H1 (cell line): ENCODE measurements around the gene ASMTL. TPM values are rescaled to one million over a fixed set of nuclear protein-coding genes. Genes with fewer than 3 reads are reported as not detected.

Experiments
- CTCF ChIA-PET: fragments of 300-600 bp; sonication (Branson Sonifier 250); formaldehyde crosslinking; loops from one replicate; lab custom pipeline; 2021; ENCODE audit not compliant: partially characterized antibody; lab: Charles Lee
- POLR2A ChIA-PET: fragments of 300-600 bp; sonication (Branson Sonifier 250); formaldehyde crosslinking; loops from one replicate; lab custom pipeline; 2021; ENCODE audit warnings: inconsistent platforms; ENCODE audit not compliant: partially characterized antibody; lab: Charles Lee
- DNase-seq, 2 experiments: peaks; one replicate each; pipeline versions ENCODE4 v3.0.0 to v3.0.0-alpha.2; 2010 to 2022; ENCODE audit warnings: low spot score in 2 of 2, low read depth in 1 of 2, mixed read lengths in 1 of 2
- FAIRE-seq: peaks from 2 replicates; lab custom pipeline; 2011; peaks lifted over from hg19 to GRCh38; lab: Jason Lieb, UNC
- H2AFZ ChIP-seq: 2 replicates; pipeline ENCODE4 v1.8.1; 2012; ENCODE audit warnings: low read length, inconsistent platforms
- H2AK5ac ChIP-seq: 2 replicates; pipeline ENCODE4 v1.6.1; 2013; ENCODE audit warnings: low read depth, low read length
- H2BK120ac ChIP-seq: replicated peaks from 2 replicates; pipeline ENCODE3; 2013; ENCODE audit warnings: low read depth, low read length, inconsistent platforms
- H2BK12ac ChIP-seq: 2 replicates; pipeline ENCODE4 v1.6.1; 2013; ENCODE audit warnings: low read depth, low read length
- H2BK15ac ChIP-seq: 2 replicates; pipeline ENCODE4 v1.6.1; 2013; ENCODE audit warnings: low read length
- H2BK20ac ChIP-seq: 2 replicates; pipeline ENCODE4 v1.6.1; 2013; ENCODE audit warnings: low read length
- H2BK5ac ChIP-seq: 2 replicates; pipeline ENCODE4 v1.6.1; 2013; ENCODE audit warnings: low read depth, low read length
- H3K14ac ChIP-seq: 2 replicates; pipeline ENCODE4 v1.6.1; 2013; ENCODE audit warnings: inconsistent platforms; ENCODE audit not compliant: insufficient read length
- H3K18ac ChIP-seq: 2 replicates; pipeline ENCODE4 v1.6.1; 2013; ENCODE audit warnings: low read length; ENCODE audit errors: extremely low read depth
- H3K23ac ChIP-seq: 2 replicates; pipeline ENCODE4 v1.6.1; 2013; ENCODE audit warnings: inconsistent platforms; ENCODE audit not compliant: insufficient read length
- H3K23me2 ChIP-seq: 2 replicates; pipeline ENCODE4 v1.6.1; 2013; ENCODE audit warnings: low read depth, low read length
- H3K27ac ChIP-seq: 2 replicates; pipeline ENCODE4 v1.6.1; 2011; ENCODE audit warnings: low read depth, low read length, inconsistent platforms
- H3K27me3 ChIP-seq, 4 experiments: replicated peaks in 1 of 4; 1 replicate in 1 of 4; 2 replicates in 3 of 4; pipeline versions ENCODE4 v1.6.1 to v1.8.1; 2011 to 2013; ENCODE audit warnings: low read length in 3 of 4, mild to moderate bottlenecking in 3 of 4, inconsistent platforms in 2 of 4, mixed read lengths in 2 of 4, moderate library complexity in 1 of 4; ENCODE audit not compliant: control insufficient read depth in 3 of 4, insufficient read depth in 3 of 4; ENCODE audit errors: extremely low read depth in 1 of 4
- H3K36me3 ChIP-seq, 4 experiments: 2 replicates each; pipeline versions ENCODE4 v1.6.1 to v1.8.1; 2011 to 2013; ENCODE audit warnings: mild to moderate bottlenecking in 4 of 4, low read length in 3 of 4, moderate library complexity in 2 of 4, control low read depth in 1 of 4, inconsistent platforms in 1 of 4; ENCODE audit not compliant: insufficient read depth in 4 of 4, control insufficient read depth in 2 of 4
- H3K4ac ChIP-seq: replicated peaks from 2 replicates; pipeline ENCODE3; 2013; ENCODE audit warnings: low read length, low read depth, mixed read lengths, inconsistent platforms; ENCODE audit not compliant: insufficient read length
- H3K4me1 ChIP-seq, 4 experiments: replicated peaks in 1 of 4; 1 replicate in 1 of 4; 2 replicates in 3 of 4; pipeline versions ENCODE4 v1.6.1 to v1.8.1; 2011 to 2013; ENCODE audit warnings: low read length in 3 of 4, inconsistent platforms in 2 of 4, mixed read lengths in 1 of 4; ENCODE audit not compliant: insufficient read depth in 4 of 4, control insufficient read depth in 3 of 4
- H3K4me2 ChIP-seq, 2 experiments: 2 replicates each; pipeline versions ENCODE4 v1.6.1 to v1.8.1; 2011 to 2013; ENCODE audit warnings: low read depth in 2 of 2, low read length in 2 of 2, control low read depth in 1 of 2, inconsistent platforms in 1 of 2, mild to moderate bottlenecking in 1 of 2; ENCODE audit not compliant: insufficient read depth in 1 of 2
- H3K4me3 ChIP-seq, 4 experiments: fragments of 200-600, 300-600 bp in 1 of 4; sonication (generic), shearing (Covaris generic), sonication (Bioruptor Twin) in 1 of 4; 2 replicates each; pipeline versions ENCODE4 v1.5.1 to v1.8.1; 2011 to 2016; ENCODE audit warnings: low read length in 4 of 4, low read depth in 3 of 4, control low read depth in 2 of 4, inconsistent platforms in 2 of 4, mild to moderate bottlenecking in 2 of 4, mixed read lengths in 1 of 4, moderate library complexity in 1 of 4; ENCODE audit not compliant: insufficient read depth in 2 of 4; ENCODE audit errors: extremely low read depth in 1 of 4
- H3K56ac ChIP-seq: replicated peaks from 2 replicates; pipeline ENCODE3; 2013; ENCODE audit warnings: low read depth, mild to moderate bottlenecking, mixed read lengths, low read length, inconsistent platforms; ENCODE audit not compliant: insufficient read length
- H3K79me1 ChIP-seq: 2 replicates; pipeline ENCODE4 v1.6.1; 2013; ENCODE audit warnings: low read depth, low read length, control low read depth
- H3K79me2 ChIP-seq, 2 experiments: 2 replicates each; pipeline versions ENCODE4 v1.6.1 to v1.8.1; 2012 to 2013; ENCODE audit warnings: low read length in 2 of 2, mild to moderate bottlenecking in 2 of 2, inconsistent platforms in 1 of 2; ENCODE audit not compliant: insufficient read depth in 2 of 2, control insufficient read depth in 1 of 2
- H3K9ac ChIP-seq, 4 experiments: replicated peaks in 1 of 4; 1 replicate in 1 of 4; 2 replicates in 3 of 4; pipeline versions ENCODE4 v1.6.1 to v1.8.1; 2011 to 2013; ENCODE audit warnings: low read depth in 3 of 4, low read length in 3 of 4, control low read depth in 2 of 4, mild to moderate bottlenecking in 2 of 4, moderate library complexity in 2 of 4, inconsistent platforms in 1 of 4; ENCODE audit errors: extremely low read depth in 1 of 4
- H3K9me3 ChIP-seq, 2 experiments: 2 replicates each; pipeline versions ENCODE4 v1.6.1 to v1.8.1; 2012 to 2013; ENCODE audit warnings: mild to moderate bottlenecking in 2 of 2, moderate library complexity in 2 of 2, control low read depth in 1 of 2, inconsistent platforms in 1 of 2, low read depth in 1 of 2, low read length in 1 of 2, mixed read lengths in 1 of 2; ENCODE audit not compliant: insufficient read depth in 2 of 2
- H4K20me1 ChIP-seq, 2 experiments: replicated peaks in 1 of 2; 2 replicates each; pipeline versions ENCODE3 to v1.8.1; 2011 to 2013; ENCODE audit warnings: inconsistent platforms in 2 of 2, low read length in 2 of 2, mild to moderate bottlenecking in 1 of 2; ENCODE audit not compliant: insufficient read depth in 2 of 2, control insufficient read depth in 1 of 2
- H4K5ac ChIP-seq: 2 replicates; pipeline ENCODE4 v1.6.1; 2013; ENCODE audit warnings: low read length, low read depth, mixed read lengths, inconsistent platforms; ENCODE audit not compliant: insufficient read length
- H4K8ac ChIP-seq: 2 replicates; pipeline ENCODE4 v1.8.0; 2013; ENCODE audit warnings: mild to moderate bottlenecking, moderate library complexity, low read length, inconsistent platforms; ENCODE audit not compliant: insufficient read depth; ENCODE audit errors: extremely low read depth
- H4K91ac ChIP-seq: replicated peaks from 2 replicates; pipeline ENCODE3; 2013; ENCODE audit warnings: low read length, mixed read lengths, inconsistent platforms; ENCODE audit not compliant: insufficient read length
- CTBP2 ChIP-seq: IDR thresholded peaks from 2 replicates; pipeline ENCODE4 v1.7.0; 2011; ENCODE audit warnings: borderline replicate concordance, mild to moderate bottlenecking, moderate library complexity, mixed read lengths, low read length; ENCODE audit not compliant: insufficient read depth, insufficient read length
- POLR2A ChIP-seq, 2 experiments: IDR thresholded peaks; 1 replicate in 1 of 2; 2 replicates in 1 of 2; pipeline ENCODE4 v1.6.1; 2011; ENCODE audit warnings: low read depth in 2 of 2, low read length in 2 of 2, mild to moderate bottlenecking in 2 of 2; ENCODE audit errors: control extremely low read depth in 1 of 2
- WGBS, 2 experiments: shearing (Covaris generic) in 1 of 2; methylation state at CpG; one replicate each; pipeline versions ENCODE4 v1.1.6 to v1.1.7; 2013 to 2015; ENCODE audit warnings: low lambda C conversion rate in 2 of 2, mixed read lengths in 2 of 2, inconsistent platforms in 1 of 2, low coverage in 1 of 2, missing lambda C conversion rate in 1 of 2; ENCODE audit not compliant: insufficient replicate concordance in 2 of 2, insufficient coverage in 1 of 2, insufficient read length in 1 of 2; ENCODE audit errors: extremely low coverage in 1 of 2, missing lambda C conversion rate in 1 of 2; 5-methylcytosine and 5-hydroxymethylcytosine counted together
- polyA plus RNA-seq, 7 experiments: library from polyadenylated mRNA; depleted of rRNA in 3 of 7; stranded (reverse) in 5 of 7; unstranded in 2 of 7; fragments of >200 nt in 5 of 7; fragments of 200-250 nt in 2 of 7; gene quantifications; 1 replicate in 5 of 7; 2 replicates in 1 of 7; 4 replicates in 1 of 7; pipeline versions ENCODE4 v1.2.1 to v1.2.3, GENCODE V29; 2011 to 2013; ENCODE audit warnings: missing spikeins in 2 of 7, mixed read lengths in 2 of 7
- total RNA-seq: library from RNA; stranded (reverse); fragmentation: NEBNext Ultra II Directional; extraction: Animal tissue kit (Norgen Biotek cat#: 25700); gene quantifications from 2 replicates; pipeline ENCODE4 v1.2.1, GENCODE V29; 2021

The ASMTL gene
- total and polyA plus RNA-seq, 2 of the 8 experiments (the other 6 are each of a cell fraction or from before 2014, with no cell fraction given): 75.6 to 81.4 TPM

DNA sequence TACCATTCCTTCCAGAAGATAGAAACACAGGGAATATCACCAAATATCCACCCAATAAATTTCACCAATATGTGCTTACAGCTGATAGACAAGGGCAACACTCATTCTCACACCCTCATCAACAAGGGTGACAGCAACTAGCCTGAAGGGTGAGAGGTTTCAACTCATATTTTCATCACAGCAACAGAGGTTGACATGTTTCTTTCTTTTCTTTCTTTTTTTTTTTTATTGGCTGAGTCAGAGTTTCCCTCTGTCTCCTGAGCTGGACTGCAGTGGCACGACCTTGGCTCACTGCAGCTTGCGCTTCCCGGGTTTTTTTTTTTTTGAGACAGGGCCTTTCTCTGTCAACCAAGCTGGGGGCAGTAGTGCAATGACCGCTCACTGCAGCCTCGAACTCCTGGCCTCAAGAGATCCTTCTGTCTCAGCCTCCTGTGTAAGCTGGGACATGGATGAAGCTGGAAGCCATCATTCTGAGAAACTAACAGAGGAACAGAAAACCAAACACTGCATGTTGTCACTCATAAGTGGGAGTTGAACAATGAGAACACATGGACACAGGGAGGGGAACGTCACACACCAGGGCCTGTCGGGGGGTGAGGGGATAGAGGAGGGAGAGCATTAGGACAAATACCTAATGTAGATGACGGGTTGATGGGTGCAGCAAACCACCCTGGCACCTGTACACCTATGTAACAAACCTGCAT lies 27.5 kb upstream of the ASMTL start:
- Histone ChIP-seq H3K4ac (no peak overlapping the region), H2AK5ac (0 out of 2 replicates have a peak overlapping the region, but pooled peaks have one; percentile 3), H2BK20ac (no peak overlapping the region; the same call in 1 of the 2 replicates), H3K9ac (no peak overlapping the region), H3K36me3 (no peaks in the 10 kb centered on the region), H3K56ac (no peak overlapping the region), H3K4me3 (no peak overlapping the region), H3K4me2 (no peak overlapping the region), H4K91ac (no peak overlapping the region), H2BK12ac (0 out of 2 replicates have a peak overlapping the region, but pooled peaks have one; percentile 68), H3K79me2 (no peaks in the 10 kb centered on the region), H4K8ac (no peak overlapping the region), H3K79me1 (no peaks in the 10 kb centered on the region), H2AFZ (no peak overlapping the region), H4K20me1 (no peaks in the 10 kb centered on the region), H3K23ac (no peak overlapping the region), H2BK120ac (no peak overlapping the region), H3K9me3 (peaks cover 0 to 7% of the 10 kb centered on the region in 2 experiments; a peak in 1 of 4 replicates), H2BK15ac (no peak overlapping the region), H3K27me3 (no peaks in the 10 kb centered on the region), H3K18ac (no peak overlapping the region), H3K27ac (no peak overlapping the region), H4K5ac (no peak overlapping the region), H3K14ac (no peak overlapping the region), H3K23me2 (no peaks in the 10 kb centered on the region), H2BK5ac (no peak overlapping the region), H3K4me1 (peaks cover 4 to 11% (median 5%) of the 10 kb centered on the region in 4 experiments; a peak in 5 of 7 replicates)
- TF ChIP-seq POLR2A (IDR thresholded peaks at IDR 0.05; ENCODE audit: control extremely low read depth in 1 of 2, low read depth in 2 of 2, low read length in 2 of 2): no peak
- TF ChIP-seq CTBP2: no peak
- ChIA-PET CTCF (no interaction called here), POLR2A (no interaction called here)
- DNase-seq (peak in 1 of 2 experiments; percentile 17), FAIRE-seq (no peak)
- 92% methylated on average over 8 of the region's 8 CpGs; no CpG with 5 or more reads in 1 of the 2 experiments for WGBS, 2 experiments
